ENCODE data around the gene KLF8. TPM values are rescaled to one million over a fixed set of nuclear protein-coding genes. Genes with fewer than 3 reads are reported as not detected.

Gene KLF8
- polyA plus RNA-seq, 3 donors = 0.34 to 1.5 TPM; not detected in 1

- Histone ChIP-seq H3K4me1 (ENCODE audit: control insufficient read depth in 1 of 2, insufficient read depth in 2 of 2, low read length in 2 of 2) (no peaks in the 10 kb centered on the region), H3K4me3 (replicated peaks in 1 of 3; ENCODE audit: low read depth in 2 of 3, low read length in 3 of 3) (no peak overlapping the region), H3K9me3 (replicated peaks in 1 of 2; ENCODE audit: control insufficient read depth in 1 of 2, insufficient read depth in 1 of 2, low read length in 2 of 2) (no peaks in the 10 kb centered on the region), H3K9ac (ENCODE audit: insufficient read depth, low read length, poor library complexity, severe bottlenecking) (no peak overlapping the region), H3K79me2 (ENCODE audit: insufficient read depth, low read length) (no peaks in the 10 kb centered on the region), H3K27me3 (ENCODE audit: control insufficient read depth in 2 of 2, insufficient read depth in 2 of 2, low read length in 2 of 2) (no peaks in the 10 kb centered on the region), H2AFZ (ENCODE audit: insufficient read depth, low read depth, low read length, poor library complexity, severe bottlenecking) (no peak overlapping the region), H4K20me1 (ENCODE audit: insufficient read depth, low read length) (no peaks in the 10 kb centered on the region), H3K4me2 (replicated peaks; ENCODE audit: extremely low read depth, low read length, poor library complexity, severe bottlenecking) (no peak overlapping the region), H3K36me3 (replicated peaks in 1 of 2; ENCODE audit: control insufficient read depth in 1 of 2, insufficient read depth in 2 of 2, low read length in 2 of 2) (no peaks in the 10 kb centered on the region), H3K27ac (ENCODE audit: low read depth in 1 of 2, low read length in 2 of 2) (no peak overlapping the region)
- no peak overlapping the region for H3K4me3 Mint-ChIP-seq
- H3K9me3 Mint-ChIP-seq = peaks cover 0 to 6% (median 2%) of the 10 kb centered on the region in 7 donors
- DNase-seq = no peak
- no peak overlapping the region for H3K27ac Mint-ChIP-seq
- intact Hi-C loops (cut with micrococcal nuclease) = no loop called here
- 95% methylated on average over 16 of the region's 28 CpGs for whole genome bisulfite sequencing (ENCODE audit: insufficient coverage)
- no peak for TF ChIP-seq CTCF (IDR thresholded peaks at IDR 0.05)
- peaks cover 0 to 4% (median 0%) of the 10 kb centered on the region in 3 donors for H3K27me3 Mint-ChIP-seq (ENCODE audit: low read depth in 3 of 3)
- H3K36me3 Mint-ChIP-seq = no peaks in the 10 kb centered on the region
- H3K4me1 Mint-ChIP-seq = no peaks in the 10 kb centered on the region
These were observed 9.6 kb upstream of the KLF8 start for GRCh38 chrX:56222473-56223000.

- peaks cover 0 to under 1% of the 10 kb centered on the region in 2 donors for H3K4me1 ChIP-seq (ENCODE audit: control insufficient read depth in 1 of 2, insufficient read depth in 2 of 2, low read length in 2 of 2)
- no peak overlapping the region for H3K4me2 ChIP-seq (replicated peaks; ENCODE audit: extremely low read depth, low read length, poor library complexity, severe bottlenecking)
- no peak overlapping the region for H3K27ac Mint-ChIP-seq
- no peak overlapping the region for H3K4me3 Mint-ChIP-seq
- no peaks in the 10 kb centered on the region for H4K20me1 ChIP-seq (ENCODE audit: insufficient read depth, low read length)
- DNase-seq = no peak
- intact Hi-C loops (cut with micrococcal nuclease) = no loop called here
- H3K9me3 ChIP-seq (replicated peaks in 1 of 2; ENCODE audit: control insufficient read depth in 1 of 2, insufficient read depth in 1 of 2, low read length in 2 of 2) = no peaks in the 10 kb centered on the region
- H3K36me3 ChIP-seq (replicated peaks in 1 of 2; ENCODE audit: control insufficient read depth in 1 of 2, insufficient read depth in 2 of 2, low read length in 2 of 2) = no peaks in the 10 kb centered on the region
- no peak for TF ChIP-seq CTCF (IDR thresholded peaks at IDR 0.05)
- no CpG with 5 or more reads among the region's 1 CpG for WGBS (ENCODE audit: insufficient coverage)
- no peak overlapping the region for H3K27ac ChIP-seq (ENCODE audit: low read depth in 1 of 2, low read length in 2 of 2)
- no peaks in the 10 kb centered on the region for H3K36me3 Mint-ChIP-seq
- peaks cover 2% of the 10 kb centered on the region in 2 donors for H3K27me3 ChIP-seq (ENCODE audit: control insufficient read depth in 2 of 2, insufficient read depth in 2 of 2, low read length in 2 of 2)
- no peaks in the 10 kb centered on the region for H3K79me2 ChIP-seq (ENCODE audit: insufficient read depth, low read length)
- H3K4me1 Mint-ChIP-seq = peaks cover 3% of the 10 kb centered on the region
- H3K4me3 ChIP-seq (replicated peaks in 1 of 3; ENCODE audit: low read depth in 2 of 3, low read length in 3 of 3) = no peak overlapping the region
- H3K27me3 Mint-ChIP-seq (ENCODE audit: low read depth in 3 of 3) = peaks cover 5 to 18% (median 6%) of the 10 kb centered on the region in 3 donors
- peaks cover 0 to 3% (median 0%) of the 10 kb centered on the region in 7 donors for H3K9me3 Mint-ChIP-seq
- no peak overlapping the region for H3K9ac ChIP-seq (ENCODE audit: insufficient read depth, low read length, poor library complexity, severe bottlenecking)
- H2AFZ ChIP-seq (ENCODE audit: insufficient read depth, low read depth, low read length, poor library complexity, severe bottlenecking) = no peak overlapping the region
These were observed 5.2 kb upstream of the KLF8 start for GRCh38 chrX:56226980-56227379.
